Aorta (tissue), 5 donors: Measurements from ENCODE around the gene CEP104. TPM values are rescaled to one million over a fixed set of nuclear protein-coding genes. Genes with fewer than 3 reads are reported as not detected.

Experiments used
- ATAC-seq: fragments of 200-7000 bp; cut with Tn5 transposase; one replicate; pipeline ENCODE4 v1.9.1; 2022; ENCODE audit warnings: moderate library complexity; ENCODE audit not compliant: low FRiP score
- DNase-seq, 2 donors: peaks; one replicate each; pipeline ENCODE4 v3.0.0-alpha.2; 2020
- H3K27ac ChIP-seq, 2 donors: one replicate each; pipeline ENCODE4 v1.5.1; 2013; ENCODE audit warnings: low read length in 2 of 2, mild to moderate bottlenecking in 2 of 2, moderate library complexity in 2 of 2, control low read depth in 1 of 2, inconsistent platforms in 1 of 2, low read depth in 1 of 2
- H3K27me3 ChIP-seq, 2 donors: one replicate each; pipeline ENCODE4 v1.6.1; 2013; ENCODE audit warnings: control low read depth in 1 of 2, low read length in 1 of 2, mild to moderate bottlenecking in 1 of 2, moderate library complexity in 1 of 2; ENCODE audit not compliant: insufficient read depth in 2 of 2, control insufficient read depth in 1 of 2
- H3K36me3 ChIP-seq, 2 donors: one replicate each; pipeline ENCODE4 v1.6.1; 2013; ENCODE audit warnings: control low read depth in 1 of 2, low read length in 1 of 2, mild to moderate bottlenecking in 1 of 2; ENCODE audit not compliant: insufficient read depth in 2 of 2, control insufficient read depth in 1 of 2
- H3K4me1 ChIP-seq, 2 donors: one replicate each; pipeline ENCODE4 v1.6.1; 2013; ENCODE audit warnings: low read length in 2 of 2, control low read depth in 1 of 2, mild to moderate bottlenecking in 1 of 2, moderate library complexity in 1 of 2; ENCODE audit not compliant: insufficient read depth in 2 of 2, control insufficient read depth in 1 of 2
- H3K4me3 ChIP-seq, 2 donors: one replicate each; pipeline ENCODE4 v1.5.1; 2013; ENCODE audit warnings: low read length in 2 of 2, control low read depth in 1 of 2, mild to moderate bottlenecking in 1 of 2
- H3K9me3 ChIP-seq: one replicate; pipeline ENCODE4 v1.6.1; 2013; ENCODE audit warnings: mild to moderate bottlenecking, low read length; ENCODE audit not compliant: control insufficient read depth
- WGBS, 2 donors: extraction: QIAGEN DNeasy Blood & Tissue Kit; methylation state at CpG; one replicate each; pipeline ENCODE4 v1.1.7; 2013; 5-methylcytosine and 5-hydroxymethylcytosine counted together
- intact Hi-C, 2 donors: fragments of 100-400 bp; cut with DNase I; formaldehyde crosslinking; loops; one replicate each; pipeline versions ENCODE4 v1.14.2 to v1.15.0; 2022
- polyA plus RNA-seq, 2 donors: library from polyadenylated mRNA; stranded (reverse); fragments of 200-250 nt; gene quantifications; one replicate each; pipeline ENCODE4 v1.2.3, GENCODE V29; 2013
- total RNA-seq, 2 donors: library from RNA; stranded (reverse); fragmentation: NEBNext Ultra II Directional; extraction: Animal tissue kit (Norgen Biotek cat#: 25700); gene quantifications; one replicate each; pipeline ENCODE4 v1.2.1, GENCODE V29; 2021
- donor health status: healthy with polysubstance abuse.
- donor health status: Bipolar disorder and iron deficiency.
- donor health status: DM: no; HTN: no; CAD: no.
- donor health status: DM: no; HTN: no; CAD: no.
- donor health status: DM: yes; HTN: yes; CAD: no.

The CEP104 gene
- total and polyA plus RNA-seq, 4 donors = 8.1 to 53.6 (median 28.2) TPM

- H3K27me3 ChIP-seq = no peaks in the 10 kb centered on the region
- no peak overlapping the region for H3K27ac ChIP-seq
- intact Hi-C loops = no loop called here
- no peaks in the 10 kb centered on the region for H3K4me1 ChIP-seq
- peaks cover 0 to 6% of the 10 kb centered on the region in 2 donors for H3K36me3 ChIP-seq
- WGBS, 2 donors = 68 to 70% methylated on average over 6 of the region's 6 CpGs
- H3K9me3 ChIP-seq = no peaks in the 10 kb centered on the region
- ATAC-seq (no peak), DNase-seq (no peak)
- no peak overlapping the region for H3K4me3 ChIP-seq
Measured at GRCh38 chr1:3831689-3832088, 25.3 kb downstream of the CEP104 start.

DNA sequence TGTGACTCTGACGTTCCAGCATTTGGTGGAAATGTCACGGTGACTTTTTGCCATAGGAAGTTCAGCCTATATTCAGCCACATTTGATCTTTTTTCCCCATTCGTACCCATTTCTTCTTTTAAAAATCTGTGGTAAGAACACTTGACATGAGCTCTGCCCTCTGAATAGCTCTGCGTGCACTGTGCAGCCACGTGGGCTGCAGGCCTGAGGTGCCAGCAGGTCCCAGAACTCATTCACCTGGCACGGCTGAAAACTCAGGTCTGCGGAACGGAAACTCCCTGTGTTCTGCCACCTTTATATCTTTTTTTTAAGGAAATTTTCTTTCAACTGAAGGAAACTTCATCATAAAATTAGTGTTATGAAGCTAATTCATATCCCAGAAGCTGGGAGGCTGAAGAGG lies 28.6 kb downstream of the CEP104 start:
- H3K36me3 ChIP-seq = peaks cover 0 to 13% of the 10 kb centered on the region in 2 donors
- no peaks in the 10 kb centered on the region for H3K4me1 ChIP-seq
- no peaks in the 10 kb centered on the region for H3K9me3 ChIP-seq
- DNase-seq (no peak), ATAC-seq (no peak)
- H3K4me3 ChIP-seq = no peak overlapping the region
- no peaks in the 10 kb centered on the region for H3K27me3 ChIP-seq
- intact Hi-C loops = no loop called here
- 92 to 93% methylated on average over 8 of the region's 8 CpGs for WGBS, 2 donors
- H3K27ac ChIP-seq = no peak overlapping the region

DNA sequence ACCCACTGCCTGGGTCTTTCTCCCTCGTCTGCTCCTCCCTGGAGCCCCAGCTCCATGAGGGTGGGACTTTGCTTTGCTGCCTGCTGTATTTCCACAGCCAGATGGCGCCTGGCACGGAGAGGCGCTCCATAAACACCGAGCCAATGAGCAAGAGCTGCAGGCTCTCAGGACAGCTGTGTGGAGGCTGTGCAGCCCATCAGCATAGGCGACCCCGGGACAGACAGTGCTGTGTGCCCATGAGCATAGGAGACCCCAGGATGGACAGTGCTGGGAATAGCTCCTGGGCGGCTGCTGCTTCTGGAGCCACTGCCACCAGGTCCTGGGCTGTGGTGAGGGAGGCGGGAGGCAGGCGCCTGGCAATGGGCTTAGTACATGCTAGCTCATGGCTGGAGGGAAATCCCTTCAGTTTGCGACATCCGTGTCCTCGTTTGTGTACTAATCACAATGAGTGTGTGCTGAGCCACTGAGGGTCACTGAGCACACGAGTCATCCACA lies 29.2 kb downstream of the CEP104 start:
- Histone ChIP-seq H3K36me3 (peaks cover 0 to 13% of the 10 kb centered on the region in 2 donors), H3K9me3 (no peaks in the 10 kb centered on the region), H3K27me3 (no peaks in the 10 kb centered on the region), H3K27ac (no peak overlapping the region), H3K4me1 (no peaks in the 10 kb centered on the region), H3K4me3 (no peak overlapping the region)
- 84 to 86% methylated on average over 14 of the region's 14 CpGs for WGBS, 2 donors
- intact Hi-C loops = no loop called here
- ATAC-seq = no peak
- peak in 1 of 2 donors; percentile 64 for DNase-seq

DNA sequence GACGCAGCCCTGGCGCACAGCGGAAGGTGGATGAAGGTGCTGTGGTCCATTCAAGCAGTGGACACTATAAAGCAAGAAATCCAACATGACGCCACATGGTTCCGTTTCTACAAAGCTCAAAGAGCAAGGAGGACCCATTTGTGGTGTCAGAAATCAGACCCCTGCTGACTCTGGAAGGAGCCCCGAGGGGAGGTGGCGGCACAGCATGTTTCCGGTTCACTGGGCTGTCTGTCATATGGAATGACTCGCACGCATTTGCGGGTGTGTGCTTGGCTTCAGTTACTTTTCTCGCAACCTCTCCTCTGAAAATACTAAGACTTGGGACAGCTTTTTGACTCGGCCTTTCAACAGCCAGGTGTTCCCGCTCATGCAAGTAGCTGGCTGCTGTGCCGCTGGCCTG lies 31.7 kb downstream of the CEP104 start:
- intact Hi-C loops = no loop called here
- Histone ChIP-seq H3K36me3 (peaks cover 0 to 11% of the 10 kb centered on the region in 2 donors), H3K9me3 (no peaks in the 10 kb centered on the region), H3K27ac (no peak overlapping the region), H3K4me3 (no peak overlapping the region), H3K4me1 (no peaks in the 10 kb centered on the region), H3K27me3 (no peaks in the 10 kb centered on the region)
- no peak for DNase-seq
- no peak for ATAC-seq
- WGBS, 2 donors = 84 to 86% methylated on average over 15 of the region's 15 CpGs

- intact Hi-C loops = no loop called here
- H3K27me3 ChIP-seq = no peaks in the 10 kb centered on the region
- no peaks in the 10 kb centered on the region for H3K9me3 ChIP-seq
- H3K36me3 ChIP-seq = peaks cover 0 to 11% of the 10 kb centered on the region in 2 donors
- no peak overlapping the region for H3K4me3 ChIP-seq
- DNase-seq = peak in 1 of 2 donors; percentile 44
- H3K4me1 ChIP-seq = no peaks in the 10 kb centered on the region
- WGBS, 2 donors = 86 to 96% methylated on average over 6 to 8 of the region's 8 CpGs
- H3K27ac ChIP-seq = no peak overlapping the region
- ATAC-seq = no peak
Measured at GRCh38 chr1:3824650-3825049, 32.4 kb downstream of the CEP104 start.

DNA sequence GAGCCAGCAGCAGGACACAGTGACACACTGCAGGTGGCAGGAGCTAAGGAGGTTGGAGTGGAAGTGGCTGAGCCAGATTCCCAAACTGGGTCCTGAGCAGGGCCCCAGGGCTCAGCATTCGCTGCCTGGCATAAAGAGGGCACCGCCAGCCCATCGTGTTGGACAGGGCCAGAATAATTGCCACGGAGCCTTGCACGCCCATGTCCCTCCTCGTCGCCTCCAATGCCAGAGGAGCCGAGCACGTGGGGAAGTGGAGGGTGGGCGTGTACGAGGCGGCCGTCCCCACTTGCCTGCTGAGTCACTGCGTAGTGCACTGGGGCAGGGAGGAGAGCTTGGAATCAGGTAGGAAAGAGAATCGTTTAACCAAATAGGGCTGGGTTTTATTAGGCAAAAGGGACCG lies 34.6 kb downstream of the CEP104 start:
- Histone ChIP-seq H3K27me3 (no peaks in the 10 kb centered on the region), H3K4me3 (no peak overlapping the region), H3K9me3 (no peaks in the 10 kb centered on the region), H3K27ac (no peak overlapping the region), H3K36me3 (peaks cover 0 to 9% of the 10 kb centered on the region in 2 donors), H3K4me1 (no peaks in the 10 kb centered on the region)
- DNase-seq = peak in 1 of 2 donors; percentile 21
- ATAC-seq = no peak
- WGBS, 2 donors = 84 to 88% methylated on average over 16 of the region's 16 CpGs
- intact Hi-C loops = no loop called here

- ATAC-seq (no peak), DNase-seq (peak in 1 of 2 donors; percentile 61)
- H3K4me3 ChIP-seq = no peak overlapping the region
- H3K27ac ChIP-seq = no peak overlapping the region
- no peaks in the 10 kb centered on the region for H3K9me3 ChIP-seq
- H3K4me1 ChIP-seq = no peaks in the 10 kb centered on the region
- H3K36me3 ChIP-seq = peaks cover 0 to 9% of the 10 kb centered on the region in 2 donors
- intact Hi-C loops = no loop called here
- WGBS, 2 donors = 89% methylated on average over 15 of the region's 15 CpGs
- H3K27me3 ChIP-seq = no peaks in the 10 kb centered on the region
Measured at GRCh38 chr1:3821908-3822307, 35.1 kb downstream of the CEP104 start.

GRCh38 chr1:3821447-3821846 lies 35.6 kb downstream of the CEP104 start:
- 78 to 83% methylated on average over 13 of the region's 13 CpGs for WGBS, 2 donors
- Histone ChIP-seq H3K9me3 (no peaks in the 10 kb centered on the region), H3K27me3 (no peaks in the 10 kb centered on the region), H3K27ac (no peak overlapping the region), H3K4me1 (no peaks in the 10 kb centered on the region), H3K4me3 (no peak overlapping the region), H3K36me3 (peaks cover 0 to 9% of the 10 kb centered on the region in 2 donors)
- DNase-seq = peak in 1 of 2 donors; percentile 49
- intact Hi-C loops = no loop called here
- ATAC-seq = no peak

DNA sequence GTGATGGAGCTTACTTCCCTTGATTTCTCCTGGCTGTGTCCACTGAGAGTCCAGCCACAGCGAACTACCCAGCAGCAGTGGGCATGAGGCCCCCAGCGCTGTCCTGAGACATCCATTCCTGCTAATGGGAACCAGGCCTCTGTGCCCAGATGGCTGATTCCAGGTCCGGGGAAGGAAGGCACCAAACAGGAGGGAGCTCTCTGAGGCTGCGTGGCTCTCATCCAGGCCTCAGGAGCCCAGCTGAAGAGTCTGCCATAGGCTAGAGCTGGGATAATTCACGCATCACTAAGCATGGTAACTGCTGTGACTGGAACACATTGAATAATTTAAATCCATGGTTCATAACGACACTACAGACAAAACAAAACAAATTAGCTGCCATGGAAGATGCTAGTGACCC lies 36.0 kb downstream of the CEP104 start:
- peak in 1 of 2 donors; percentile 55 for DNase-seq
- Histone ChIP-seq H3K36me3 (peaks cover 0 to 7% of the 10 kb centered on the region in 2 donors), H3K9me3 (no peaks in the 10 kb centered on the region), H3K27ac (no peak overlapping the region), H3K4me3 (no peak overlapping the region), H3K4me1 (no peaks in the 10 kb centered on the region), H3K27me3 (no peaks in the 10 kb centered on the region)
- ATAC-seq = no peak
- intact Hi-C loops = no loop called here
- 83 to 85% methylated on average over 6 of the region's 6 CpGs for WGBS, 2 donors
